KMS-11 (cell line): Measurements from ENCODE around the gene ADCY1.

Experiments used
- H2AFZ ChIP-seq: fragments of 200-600 bp; sonication (generic); 2 replicates; pipeline ENCODE4 v1.6.1; 2016; ENCODE audit warnings: antibody characterized with exemption, mixed run types, low read depth
- H3K27ac ChIP-seq: fragments of 200-600 bp; sonication (generic); 2 replicates; pipeline ENCODE4 v1.6.1; 2016; ENCODE audit warnings: mild to moderate bottlenecking, mixed run types
- H3K27me3 ChIP-seq: fragments of 200-600 bp; sonication (generic); 2 replicates; pipeline ENCODE4 v1.6.1; 2017; ENCODE audit warnings: mild to moderate bottlenecking, low read depth, mixed run types, moderate library complexity; ENCODE audit not compliant: insufficient read depth
- H3K36me3 ChIP-seq: fragments of 200-600 bp; sonication (generic); 2 replicates; pipeline ENCODE4 v1.6.1; 2017; ENCODE audit warnings: mild to moderate bottlenecking, mixed run types; ENCODE audit not compliant: insufficient read depth
- H3K4me1 ChIP-seq: fragments of 200-600 bp; sonication (generic); 2 replicates; pipeline ENCODE4 v1.6.1; 2016; ENCODE audit warnings: mild to moderate bottlenecking, low read depth, mixed run types; ENCODE audit not compliant: poor library complexity, severe bottlenecking
- H3K4me2 ChIP-seq: fragments of 200-600 bp; sonication (generic); 2 replicates; pipeline ENCODE4 v1.7.0; 2016; ENCODE audit warnings: mild to moderate bottlenecking, mixed run types
- H3K4me3 ChIP-seq: fragments of 200-600 bp; sonication (generic); IDR thresholded peaks from 2 replicates; pipeline ENCODE4 v1.6.1; 2017; ENCODE audit warnings: low read depth, low read length, mixed read lengths; ENCODE audit not compliant: insufficient read depth
- H3K79me2 ChIP-seq: fragments of 200-600 bp; sonication (generic); 2 replicates; pipeline ENCODE4 v1.6.1; 2016; ENCODE audit warnings: low read depth, mixed run types; ENCODE audit not compliant: insufficient read depth
- H3K9ac ChIP-seq: fragments of 200-600 bp; sonication (generic); 2 replicates; pipeline ENCODE4 v1.6.1; 2016; ENCODE audit warnings: mild to moderate bottlenecking, mixed run types
- H4K20me1 ChIP-seq: fragments of 200-600 bp; sonication (generic); 2 replicates; pipeline ENCODE4 v1.6.1; 2016; ENCODE audit warnings: mild to moderate bottlenecking, mixed run types; ENCODE audit not compliant: insufficient read depth
- TF ChIP-seq, protein P1 (sequence below): fragments of 200-600 bp; sonication (generic); conservative IDR thresholded peaks from 2 replicates; pipeline ENCODE4 v1.6.1; 2017; ENCODE audit warnings: low read depth, mild to moderate bottlenecking, antibody characterized with exemption, low read length, moderate library complexity, mixed read lengths

The ADCY1 gene

DNA sequence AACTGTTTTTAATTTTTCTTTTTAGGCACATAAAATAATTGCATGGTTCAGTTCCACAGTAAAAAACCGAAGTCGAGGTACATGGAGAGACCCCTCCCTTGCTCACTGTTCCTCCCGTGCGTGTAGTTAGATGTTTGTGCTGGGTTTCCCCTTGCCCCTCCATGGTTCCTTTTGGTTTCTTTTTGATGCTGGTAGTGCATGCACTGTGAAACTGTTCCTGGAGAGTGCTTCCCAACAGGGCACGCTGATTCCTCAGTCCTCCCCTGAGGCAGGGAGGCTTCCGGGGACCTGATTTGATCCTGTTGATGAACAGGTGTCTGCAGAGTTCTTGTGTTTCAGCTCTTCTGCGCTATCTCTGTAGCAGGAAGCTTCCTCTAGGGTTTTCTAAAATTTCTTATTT is 69.5 kb downstream of the ADCY1 start:
- no peaks in the 10 kb centered on the region for H3K36me3 ChIP-seq
- H4K20me1 ChIP-seq: no peaks in the 10 kb centered on the region
- TF ChIP-seq, protein P1, sequence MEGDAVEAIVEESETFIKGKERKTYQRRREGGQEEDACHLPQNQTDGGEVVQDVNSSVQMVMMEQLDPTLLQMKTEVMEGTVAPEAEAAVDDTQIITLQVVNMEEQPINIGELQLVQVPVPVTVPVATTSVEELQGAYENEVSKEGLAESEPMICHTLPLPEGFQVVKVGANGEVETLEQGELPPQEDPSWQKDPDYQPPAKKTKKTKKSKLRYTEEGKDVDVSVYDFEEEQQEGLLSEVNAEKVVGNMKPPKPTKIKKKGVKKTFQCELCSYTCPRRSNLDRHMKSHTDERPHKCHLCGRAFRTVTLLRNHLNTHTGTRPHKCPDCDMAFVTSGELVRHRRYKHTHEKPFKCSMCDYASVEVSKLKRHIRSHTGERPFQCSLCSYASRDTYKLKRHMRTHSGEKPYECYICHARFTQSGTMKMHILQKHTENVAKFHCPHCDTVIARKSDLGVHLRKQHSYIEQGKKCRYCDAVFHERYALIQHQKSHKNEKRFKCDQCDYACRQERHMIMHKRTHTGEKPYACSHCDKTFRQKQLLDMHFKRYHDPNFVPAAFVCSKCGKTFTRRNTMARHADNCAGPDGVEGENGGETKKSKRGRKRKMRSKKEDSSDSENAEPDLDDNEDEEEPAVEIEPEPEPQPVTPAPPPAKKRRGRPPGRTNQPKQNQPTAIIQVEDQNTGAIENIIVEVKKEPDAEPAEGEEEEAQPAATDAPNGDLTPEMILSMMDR: no peak
- H3K79me2 ChIP-seq: no peaks in the 10 kb centered on the region
- H3K27ac ChIP-seq: no peak overlapping the region
- peaks cover 4% of the 10 kb centered on the region for H3K4me1 ChIP-seq
- H3K4me2 ChIP-seq: no peak overlapping the region
- H3K4me3 ChIP-seq: no peak overlapping the region
- no peak overlapping the region for H2AFZ ChIP-seq
- no peak overlapping the region for H3K9ac ChIP-seq
- no peaks in the 10 kb centered on the region for H3K27me3 ChIP-seq

- Histone ChIP-seq H3K27ac (no peak overlapping the region), H3K9ac (no peak overlapping the region), H4K20me1 (no peaks in the 10 kb centered on the region), H3K27me3 (no peaks in the 10 kb centered on the region), H3K36me3 (no peaks in the 10 kb centered on the region), H3K4me2 (no peak overlapping the region), H2AFZ (no peak overlapping the region), H3K4me3 (no peak overlapping the region), H3K4me1 (peaks cover 4% of the 10 kb centered on the region), H3K79me2 (no peaks in the 10 kb centered on the region)
- TF ChIP-seq, protein P1: no peak
Measured at GRCh38 chr7:45644237-45644636, 70.1 kb downstream of the ADCY1 start.

DNA sequence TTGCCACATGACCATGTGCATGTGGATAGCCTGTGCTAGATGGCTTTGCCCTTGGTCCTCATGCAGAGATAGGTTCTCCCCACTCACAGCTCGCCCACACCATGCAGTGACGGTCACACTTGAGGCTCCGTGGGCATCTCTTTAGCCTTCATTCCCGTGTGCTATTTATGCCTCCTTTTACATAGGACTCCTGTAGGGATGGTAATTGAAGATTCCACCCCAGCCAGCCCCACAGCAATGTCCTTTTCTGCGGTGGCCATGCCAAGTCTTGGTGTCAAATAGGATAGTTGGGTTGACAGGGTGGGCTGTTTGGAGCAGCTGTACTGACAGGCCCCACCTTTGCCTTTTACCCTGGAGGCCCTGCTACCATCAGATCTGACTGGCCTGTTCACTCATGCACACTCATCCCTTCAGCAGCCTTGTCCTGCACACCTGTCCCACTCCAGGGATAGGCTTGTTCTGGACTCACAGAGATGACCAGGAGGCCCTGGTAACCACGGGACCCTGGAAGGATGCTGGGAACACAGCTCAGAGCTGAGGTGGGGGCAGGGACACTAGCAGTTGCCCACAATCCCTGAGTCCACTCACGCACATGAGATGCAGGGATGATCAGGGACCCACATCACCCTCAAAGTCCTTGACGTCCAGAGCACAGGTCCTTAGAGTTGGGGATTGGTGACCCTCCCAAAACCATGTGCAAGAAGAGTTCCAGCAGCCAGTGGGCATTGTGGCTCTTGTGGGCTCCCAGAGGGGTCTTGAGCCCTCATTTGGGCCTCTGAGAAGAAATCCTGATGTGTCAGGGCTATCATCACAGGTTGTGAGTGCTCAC is 71.2 kb downstream of the ADCY1 start:
- peaks cover 4% of the 10 kb centered on the region for H3K4me1 ChIP-seq
- TF ChIP-seq, protein P1: no peak
- H3K79me2 ChIP-seq: no peaks in the 10 kb centered on the region

GRCh38 chr7:45646207-45646821 is 72.1 kb downstream of the ADCY1 start:
- Histone ChIP-seq H3K79me2 (no peaks in the 10 kb centered on the region), H4K20me1 (no peaks in the 10 kb centered on the region), H3K9ac (no peak overlapping the region), H3K27ac (no peak overlapping the region), H3K4me1 (peaks cover 4% of the 10 kb centered on the region), H3K4me3 (no peak overlapping the region), H3K27me3 (no peaks in the 10 kb centered on the region), H2AFZ (no peak overlapping the region), H3K4me2 (no peak overlapping the region), H3K36me3 (no peaks in the 10 kb centered on the region)
- TF ChIP-seq, protein P1: no peak

More for the DNA sequence above, 71.2 kb downstream of the ADCY1 start:
- Histone ChIP-seq H4K20me1 (no peaks in the 10 kb centered on the region), H3K4me3 (no peak overlapping the region), H3K9ac (no peak overlapping the region), H3K27ac (no peak overlapping the region), H3K27me3 (no peaks in the 10 kb centered on the region), H2AFZ (no peak overlapping the region), H3K4me2 (no peak overlapping the region), H3K36me3 (no peaks in the 10 kb centered on the region)
